RPMI8226 (cell line): ENCODE data around the gene PRSS21.

Source experiments
- DNase-seq: peaks from one replicate; pipeline ENCODE4 v3.0.0-alpha.2; 2015

The PRSS21 gene

GRCh38 chr16:2846511-2847310, 29.7 kb downstream of the PRSS21 start:
- no peak for DNase-seq

- no peak for DNase-seq
Observed at GRCh38 chr16:2848933-2849725, 32.1 kb downstream of the PRSS21 start.

DNA sequence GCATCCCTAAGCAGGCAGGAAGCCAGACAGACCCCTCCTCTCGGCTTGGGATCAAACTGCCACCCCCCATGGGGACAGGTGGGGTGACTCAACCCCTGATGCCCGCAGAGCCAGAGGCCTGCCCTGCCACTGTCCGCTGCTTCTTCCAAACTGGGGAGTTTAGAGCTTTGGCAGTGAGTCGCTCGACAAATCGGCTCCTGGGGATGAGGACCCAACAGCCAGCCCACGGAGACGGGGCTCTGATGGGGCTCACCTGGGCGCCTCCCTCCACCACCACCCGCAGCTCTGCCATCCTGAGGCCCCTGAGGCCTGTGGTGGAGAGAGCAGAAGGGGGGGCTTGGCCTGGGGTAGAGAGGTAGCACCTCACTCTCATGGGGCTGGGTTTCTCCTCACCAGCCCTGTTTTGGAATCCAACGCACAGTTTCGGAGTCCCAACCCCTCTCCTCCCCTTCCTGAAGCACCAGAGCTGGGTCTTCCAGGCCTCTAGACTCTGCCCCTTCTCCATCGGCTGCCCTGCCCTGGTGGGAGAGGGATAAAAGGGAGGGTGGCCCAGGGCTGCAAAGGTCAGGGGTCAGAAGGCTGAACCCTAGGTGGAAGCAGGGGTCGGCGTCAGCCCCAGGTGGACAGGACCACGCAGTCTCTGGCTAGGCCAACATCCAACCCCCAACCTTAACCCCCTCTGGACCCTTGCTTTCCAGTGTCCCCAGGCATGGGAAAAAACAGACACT, 35.1 kb downstream of the PRSS21 start:
- no peak for DNase-seq

- no peak for DNase-seq
Observed at GRCh38 chr16:2852731-2853507, 35.9 kb downstream of the PRSS21 start.

DNA sequence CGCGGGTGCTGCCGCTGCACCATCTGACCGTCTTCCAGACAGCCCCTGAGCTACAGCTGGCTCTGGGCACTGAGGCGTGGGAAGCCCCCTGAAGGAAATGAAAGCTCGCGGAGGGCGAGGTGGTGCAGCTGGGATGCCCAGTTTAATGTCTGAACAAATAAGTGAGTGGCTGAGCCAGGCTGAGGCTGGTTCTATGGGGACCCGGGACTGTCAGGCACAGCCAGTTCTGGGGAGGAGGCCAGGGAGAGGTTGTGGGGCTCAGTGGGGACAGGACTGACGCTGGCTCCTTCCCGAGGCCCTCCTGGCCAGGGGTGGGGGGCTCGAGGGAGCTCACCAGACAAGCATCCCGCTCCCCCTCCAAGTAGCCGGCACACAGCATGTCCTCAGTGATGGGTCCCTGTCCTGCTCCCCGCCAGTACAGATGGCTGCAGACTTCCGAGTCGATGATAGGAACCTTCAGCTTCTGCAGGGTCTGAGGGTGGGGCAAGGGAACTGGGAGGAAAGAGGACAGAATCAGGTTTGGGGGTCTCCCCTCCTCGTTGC, 36.6 kb downstream of the PRSS21 start:
- DNase-seq = no peak

- no peak for DNase-seq
Observed at GRCh38 chr16:2854700-2855309, 37.8 kb downstream of the PRSS21 start.

DNA sequence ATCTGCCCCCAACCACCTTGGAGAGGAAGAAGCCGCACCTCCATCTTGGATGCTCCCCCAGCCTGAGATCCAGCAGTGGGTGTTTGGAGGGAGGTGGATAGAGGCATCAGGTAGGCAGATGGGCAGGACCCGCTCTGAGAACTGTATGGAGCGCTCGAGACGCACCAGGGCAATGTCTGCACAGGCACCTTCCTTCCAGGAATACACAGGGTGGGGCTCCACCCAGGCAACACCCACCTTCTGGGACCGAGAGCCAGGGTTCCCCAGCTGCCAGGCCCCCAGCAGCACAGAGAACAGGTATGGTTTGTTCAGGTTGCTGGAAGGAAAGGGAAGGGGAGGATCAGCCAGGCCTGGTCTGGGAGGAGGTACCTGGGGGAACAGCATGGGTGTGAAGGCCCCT, 38.5 kb downstream of the PRSS21 start:
- no peak for DNase-seq

GRCh38 chr16:2856061-2856670, 39.1 kb downstream of the PRSS21 start:
- DNase-seq = peak; percentile 39

GRCh38 chr16:2856686-2857450, 39.8 kb downstream of the PRSS21 start:
- no peak for DNase-seq

- DNase-seq = peak; percentile 38
Observed at GRCh38 chr16:2857451-2858244, 40.6 kb downstream of the PRSS21 start, which contains the start of gene PRSS22. Gene PRSS22 (minus strand): TSS chr16:2858170. CDS start chr16:2858104, 66 bp downstream.

DNA sequence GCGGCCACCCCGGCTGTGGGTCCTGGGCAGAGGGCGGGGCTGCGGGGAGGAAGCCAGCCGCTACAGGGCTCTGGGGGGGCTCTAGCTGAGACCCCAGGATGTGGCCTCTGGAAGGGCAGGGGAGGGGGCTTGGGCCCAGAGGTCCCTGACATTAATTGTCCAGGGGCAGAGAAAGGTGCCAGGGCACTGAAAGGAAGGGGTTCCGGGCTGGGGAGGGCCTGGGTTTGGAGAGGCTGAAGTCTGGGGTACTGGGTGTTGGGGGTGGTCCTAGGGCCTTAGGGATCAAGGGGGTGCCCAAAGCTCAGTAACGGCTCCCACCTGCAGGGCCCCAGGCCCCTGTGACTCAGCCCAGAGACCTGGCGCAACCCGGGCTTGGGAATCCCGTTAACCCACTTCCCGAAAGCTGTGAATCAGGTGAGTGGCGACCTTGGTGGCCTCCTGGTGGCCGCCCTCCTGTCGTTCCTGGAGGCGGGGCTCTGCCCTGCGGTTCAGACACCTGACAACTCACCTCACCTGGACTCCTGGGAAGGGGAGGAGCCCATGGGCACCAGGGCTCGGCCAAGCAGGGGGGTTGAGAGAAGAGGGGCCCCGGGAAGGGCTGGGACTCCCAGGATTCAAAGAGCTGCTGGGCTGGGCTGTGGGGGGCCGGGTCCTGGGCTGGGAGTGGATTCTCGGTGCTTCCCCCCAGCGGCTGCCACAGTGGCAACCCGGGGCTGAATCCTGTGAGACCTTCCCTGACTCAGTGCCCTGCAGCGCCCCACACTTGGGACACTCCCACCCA, 41.4 kb downstream of the PRSS21 start:
- DNase-seq = peak; percentile 76

- DNase-seq = no peak
Observed at GRCh38 chr16:2859686-2860265, 42.7 kb downstream of the PRSS21 start.

GRCh38 chr16:2860826-2861567, 44.0 kb downstream of the PRSS21 start:
- peak; percentile 50 for DNase-seq

GRCh38 chr16:2865651-2866050, 48.6 kb downstream of the PRSS21 start:
- DNase-seq = no peak

DNA sequence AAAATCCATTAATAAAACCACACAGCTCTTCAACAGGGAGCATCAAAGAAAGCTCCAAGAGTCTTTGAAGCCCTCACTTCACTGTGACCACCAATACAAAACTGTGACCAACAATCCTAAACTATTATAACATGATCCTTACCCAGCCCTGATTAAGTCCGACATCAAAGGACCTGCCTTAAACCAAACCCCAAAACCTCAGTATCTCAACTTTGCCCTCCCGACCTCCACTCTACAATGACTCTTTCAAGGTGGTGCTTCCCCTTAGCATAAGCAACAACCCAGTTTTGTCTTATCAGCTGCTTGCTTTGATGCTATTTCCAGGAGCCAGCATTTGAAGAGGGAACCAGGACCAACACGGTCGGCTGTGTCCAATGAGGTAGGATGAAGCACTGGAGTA, 49.4 kb downstream of the PRSS21 start:
- DNase-seq = no peak

DNA sequence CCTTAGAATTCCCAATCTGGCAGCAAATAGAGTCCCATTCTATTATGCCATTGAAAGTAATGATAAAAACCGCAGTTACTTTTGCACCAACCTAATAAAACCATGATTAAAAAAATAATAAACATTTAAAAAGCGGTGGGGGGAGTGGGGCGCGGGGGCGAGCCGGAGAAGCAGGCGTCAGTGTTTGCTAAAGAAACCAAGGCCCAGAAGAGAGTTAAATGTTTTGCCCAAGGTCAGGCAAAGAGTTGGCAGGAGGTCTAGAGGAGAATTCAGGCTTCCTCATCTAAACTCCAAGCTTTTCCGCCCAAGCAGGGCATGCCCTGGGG, 50.6 kb downstream of the PRSS21 start:
- no peak for DNase-seq

- DNase-seq = peak; percentile 94
Observed at GRCh38 chr16:2867987-2868789, 51.2 kb downstream of the PRSS21 start.
